Natural killer cell (primary cell): Measurements from ENCODE around the gene ZNF665. TPM values are rescaled to one million over a fixed set of nuclear protein-coding genes. Genes with fewer than 3 reads are reported as not detected.
"Not testable (repeated sequence)": the region's sequence is repeated elsewhere in the genome, so short reads cannot be mapped to it uniquely, and the experiment has no call there.

Source experiments
- ATAC-seq, 3 donors: fragments of 150-1000 bp in 2 of 3; fragments of 200-7000 bp in 1 of 3; cut with Tn5 transposase; 1 replicate in 1 of 3; 2 replicates in 2 of 3; pipeline ENCODE4 v1.10.0; 2021; ENCODE audit warnings: mild to moderate bottlenecking in 2 of 3, moderate library complexity in 2 of 3
- DNase-seq, 2 donors: peaks; one replicate each; pipeline versions ENCODE4 v3.0.0 to v3.0.0-alpha.2; 2013 to 2021; ENCODE audit warnings: mixed read lengths in 1 of 2
- H3K27ac ChIP-seq: one replicate; pipeline ENCODE4 v1.5.1; 2013; ENCODE audit warnings: mild to moderate bottlenecking, low read length
- H3K27me3 ChIP-seq: one replicate; pipeline ENCODE4 v1.6.1; 2013; ENCODE audit warnings: low read length; ENCODE audit not compliant: control insufficient read depth, insufficient read depth
- H3K36me3 ChIP-seq: one replicate; pipeline ENCODE4 v1.6.1; 2013; ENCODE audit warnings: low read length; ENCODE audit not compliant: control insufficient read depth, insufficient read depth
- H3K4me1 ChIP-seq: one replicate; pipeline ENCODE4 v1.6.1; 2013; ENCODE audit warnings: low read length; ENCODE audit not compliant: control insufficient read depth, insufficient read depth
- H3K4me3 ChIP-seq: one replicate; pipeline ENCODE4 v1.5.1; 2013; ENCODE audit warnings: low read length
- H3K9me3 ChIP-seq: one replicate; pipeline ENCODE4 v1.6.1; 2013; ENCODE audit warnings: low read length; ENCODE audit not compliant: control insufficient read depth, insufficient read depth
- H3K27ac Mint-ChIP-seq, 2 donors: one replicate each; pipeline ENCODE4 v1.8.0; 2022; ENCODE audit warnings: mild to moderate bottlenecking in 2 of 2, mixed read lengths in 2 of 2, moderate library complexity in 1 of 2
- H3K27me3 Mint-ChIP-seq, 2 donors: one replicate each; pipeline ENCODE4 v1.8.0; 2022; ENCODE audit warnings: low read depth in 2 of 2, mixed read lengths in 2 of 2
- H3K36me3 Mint-ChIP-seq: one replicate; pipeline ENCODE4 v1.8.0; 2022; ENCODE audit warnings: mixed read lengths
- H3K4me1 Mint-ChIP-seq, 2 donors: one replicate each; pipeline ENCODE4 v1.8.0; 2022; ENCODE audit warnings: mixed read lengths in 2 of 2
- H3K4me3 Mint-ChIP-seq: one replicate; pipeline ENCODE4 v1.8.0; 2022; ENCODE audit warnings: mild to moderate bottlenecking, moderate library complexity, mixed read lengths
- H3K9me3 Mint-ChIP-seq, 2 donors: one replicate each; pipeline ENCODE4 v1.8.0; 2022; ENCODE audit warnings: mixed read lengths in 2 of 2
- CTCF ChIP-seq: fragments of 200-600 bp; IDR thresholded peaks from one replicate; pipeline ENCODE4 v1.8.0; 2022; ENCODE audit warnings: antibody characterized with exemption
- WGBS: methylation state at CpG from one replicate; pipeline ENCODE4 v1.1.7; 2013; ENCODE audit warnings: missing lambda C conversion rate; ENCODE audit not compliant: insufficient coverage; 5-methylcytosine and 5-hydroxymethylcytosine counted together
- intact Hi-C: fragments of 100-400 bp; cut with micrococcal nuclease; formaldehyde crosslinking; loops from one replicate; pipeline ENCODE4 v1.14.2; 2022
- total RNA-seq, 4 donors: library from RNA; stranded (reverse); fragments of 120-200 nt in 1 of 4; gene quantifications; one replicate each; pipeline versions ENCODE4 v1.2.3 to v1.2.4, GENCODE V29; 2013 to 2022

Gene ZNF665
- total RNA-seq, 3 donors from 2014 or later (not counting 1 experiment from before 2014, with no cell fraction given) = 3.4 to 5.3 (median 4.9) TPM

GRCh38 chr19:53212703-53213320 is 19.7 kb upstream of the ZNF665 start:
- H3K4me1 Mint-ChIP-seq = no peaks in the 10 kb centered on the region
- TF ChIP-seq CTCF = no peak
- no peak overlapping the region for H3K4me3 ChIP-seq
- no peak overlapping the region for H3K27ac Mint-ChIP-seq
- no peak overlapping the region for H3K27ac ChIP-seq
- 96% methylated on average over 2 of the region's 2 CpGs for WGBS
- H3K4me3 Mint-ChIP-seq = no peak overlapping the region
- intact Hi-C loops = no loop called here
- H3K4me1 ChIP-seq = no peaks in the 10 kb centered on the region
- peaks cover 71% of the 10 kb centered on the region for H3K9me3 ChIP-seq
- DNase-seq = no peak
- H3K36me3 Mint-ChIP-seq = peaks cover 66% of the 10 kb centered on the region
- peaks cover 7% of the 10 kb centered on the region for H3K36me3 ChIP-seq
- no peak for ATAC-seq
- no peaks in the 10 kb centered on the region for H3K27me3 Mint-ChIP-seq
- H3K9me3 Mint-ChIP-seq = peaks cover 14 to 35% of the 10 kb centered on the region in 2 donors
- H3K27me3 ChIP-seq = no peaks in the 10 kb centered on the region

GRCh38 chr19:53211554-53211953 is 18.4 kb upstream of the ZNF665 start:
- H3K4me1 Mint-ChIP-seq, H3K36me3 ChIP-seq, H3K4me3 ChIP-seq, H3K4me3 Mint-ChIP-seq, ATAC-seq, intact Hi-C loops, DNase-seq, H3K27ac Mint-ChIP-seq, H3K4me1 ChIP-seq, H3K27me3 Mint-ChIP-seq, H3K27me3 ChIP-seq, H3K27ac ChIP-seq: not testable (repeated sequence)
- Mint-ChIP-seq H3K36me3 (peaks cover 74% of the 10 kb centered on the region), H3K9me3 (peaks cover 17 to 40% of the 10 kb centered on the region in 2 donors)
- WGBS = no CpG with 5 or more reads among the region's 3 CpGs
- peaks cover 60% of the 10 kb centered on the region for H3K9me3 ChIP-seq

GRCh38 chr19:53196777-53197396 is 3.7 kb upstream of the ZNF665 start:
- peaks cover 27% of the 10 kb centered on the region for H3K4me1 ChIP-seq
- no peak for TF ChIP-seq CTCF
- no peaks in the 10 kb centered on the region for H3K27me3 ChIP-seq
- H3K9me3 ChIP-seq = peaks cover 41% of the 10 kb centered on the region
- H3K36me3 ChIP-seq = no peaks in the 10 kb centered on the region
- H3K27ac Mint-ChIP-seq = peak overlapping the region; percentile 97 to 98
- intact Hi-C loops = loop anchor here (5.0 to 10.0 kb wide), 6 partner anchors 55 to 268 kb away; partner anchors contain the start of genes ZNF160, ZNF677, ZNF761 and ZNF765
- H3K4me3 ChIP-seq = peak overlapping the region; percentile 98
- peaks cover 31 to 32% of the 10 kb centered on the region in 2 donors for H3K4me1 Mint-ChIP-seq
- DNase-seq (peak; percentile 95), ATAC-seq (peak; percentile 86 to 97 (median 87))
- H3K27ac ChIP-seq = peak overlapping the region; percentile 97
- H3K27me3 Mint-ChIP-seq = no peaks in the 10 kb centered on the region
- peaks cover 15% of the 10 kb centered on the region for H3K36me3 Mint-ChIP-seq
- H3K9me3 Mint-ChIP-seq = peaks cover 4 to 7% of the 10 kb centered on the region in 2 donors
- H3K4me3 Mint-ChIP-seq = peak overlapping the region; percentile 99
- under 1% methylated on average over 38 of the region's 42 CpGs for WGBS

GRCh38 chr19:53195265-53195903 is 2.2 kb upstream of the ZNF665 start:
- 0% methylated on average over 3 of the region's 3 CpGs for WGBS
- DNase-seq (peak; percentile 70 to 88), ATAC-seq (peak; percentile 47 to 63 (median 53))
- peak overlapping the region; percentile 55 to 97 for H3K27ac Mint-ChIP-seq
- TF ChIP-seq CTCF = peak; percentile 91
- Histone ChIP-seq H3K9me3 (peaks cover 27% of the 10 kb centered on the region), H3K36me3 (no peaks in the 10 kb centered on the region), H3K27ac (no peak overlapping the region), H3K4me1 (peaks cover 27% of the 10 kb centered on the region), H3K4me3 (no peak overlapping the region), H3K27me3 (no peaks in the 10 kb centered on the region)
- H3K9me3 Mint-ChIP-seq = peaks cover 0 to 2% of the 10 kb centered on the region in 2 donors
- H3K4me1 Mint-ChIP-seq = peaks cover 29 to 34% of the 10 kb centered on the region in 2 donors
- H3K4me3 Mint-ChIP-seq = peak overlapping the region; percentile 7
- H3K27me3 Mint-ChIP-seq = no peaks in the 10 kb centered on the region
- peaks cover 3% of the 10 kb centered on the region for H3K36me3 Mint-ChIP-seq
- intact Hi-C loops = loop anchor here (1.0 to 10.0 kb wide), 8 partner anchors 57 to 551 kb away; partner anchors contain the start of genes ZNF160, ZNF525, ZNF677 and ZNF761
